NB4 (cell line): ENCODE results near the gene MOSMO.

ENCODE experiments used
- DNase-seq: peaks from one replicate; pipeline ENCODE4 v3.0.0; 2010; ENCODE audit warnings: low read depth
- H3K4me3 ChIP-seq: one replicate; pipeline ENCODE4 v1.5.1; 2011; ENCODE audit warnings: mild to moderate bottlenecking, low read depth, low read length, moderate library complexity
- MYC ChIP-seq: IDR thresholded peaks from 2 replicates; pipeline ENCODE4 v1.6.1; 2011; ENCODE audit warnings: low read depth, low read length
- POLR2A ChIP-seq: IDR thresholded peaks from 2 replicates; pipeline ENCODE4 v1.6.1; 2011; ENCODE audit warnings: mild to moderate bottlenecking; ENCODE audit not compliant: insufficient read length; ENCODE audit errors: extremely low read depth
- TF ChIP-seq, protein P1 (sequence below): IDR thresholded peaks from one replicate; pipeline ENCODE4 v1.5.1; 2012; ENCODE audit warnings: low read depth, low read length
- TF ChIP-seq, protein P2 (sequence below): IDR thresholded peaks from 2 replicates; pipeline ENCODE4 v1.6.1; 2011; ENCODE audit warnings: low read depth, low read length

Gene MOSMO

GRCh38 chr16:21987498-21987897 is 20.4 kb upstream of the MOSMO start:
- no peak for DNase-seq
- TF ChIP-seq, protein P1, sequence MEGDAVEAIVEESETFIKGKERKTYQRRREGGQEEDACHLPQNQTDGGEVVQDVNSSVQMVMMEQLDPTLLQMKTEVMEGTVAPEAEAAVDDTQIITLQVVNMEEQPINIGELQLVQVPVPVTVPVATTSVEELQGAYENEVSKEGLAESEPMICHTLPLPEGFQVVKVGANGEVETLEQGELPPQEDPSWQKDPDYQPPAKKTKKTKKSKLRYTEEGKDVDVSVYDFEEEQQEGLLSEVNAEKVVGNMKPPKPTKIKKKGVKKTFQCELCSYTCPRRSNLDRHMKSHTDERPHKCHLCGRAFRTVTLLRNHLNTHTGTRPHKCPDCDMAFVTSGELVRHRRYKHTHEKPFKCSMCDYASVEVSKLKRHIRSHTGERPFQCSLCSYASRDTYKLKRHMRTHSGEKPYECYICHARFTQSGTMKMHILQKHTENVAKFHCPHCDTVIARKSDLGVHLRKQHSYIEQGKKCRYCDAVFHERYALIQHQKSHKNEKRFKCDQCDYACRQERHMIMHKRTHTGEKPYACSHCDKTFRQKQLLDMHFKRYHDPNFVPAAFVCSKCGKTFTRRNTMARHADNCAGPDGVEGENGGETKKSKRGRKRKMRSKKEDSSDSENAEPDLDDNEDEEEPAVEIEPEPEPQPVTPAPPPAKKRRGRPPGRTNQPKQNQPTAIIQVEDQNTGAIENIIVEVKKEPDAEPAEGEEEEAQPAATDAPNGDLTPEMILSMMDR, result no peak
- TF ChIP-seq MYC, result no peak

GRCh38 chr16:21989133-21989532 is 18.8 kb upstream of the MOSMO start:
- no peak for TF ChIP-seq POLR2A
- TF ChIP-seq, protein P1, result no peak
- TF ChIP-seq, protein P2, sequence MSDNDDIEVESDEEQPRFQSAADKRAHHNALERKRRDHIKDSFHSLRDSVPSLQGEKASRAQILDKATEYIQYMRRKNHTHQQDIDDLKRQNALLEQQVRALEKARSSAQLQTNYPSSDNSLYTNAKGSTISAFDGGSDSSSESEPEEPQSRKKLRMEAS, result no peak
- TF ChIP-seq MYC, result no peak
- DNase-seq, result no peak
- no peak overlapping the region for H3K4me3 ChIP-seq

More at GRCh38 chr16:21987498-21987897, 20.4 kb upstream of the MOSMO start:
- no peak overlapping the region for H3K4me3 ChIP-seq

DNA sequence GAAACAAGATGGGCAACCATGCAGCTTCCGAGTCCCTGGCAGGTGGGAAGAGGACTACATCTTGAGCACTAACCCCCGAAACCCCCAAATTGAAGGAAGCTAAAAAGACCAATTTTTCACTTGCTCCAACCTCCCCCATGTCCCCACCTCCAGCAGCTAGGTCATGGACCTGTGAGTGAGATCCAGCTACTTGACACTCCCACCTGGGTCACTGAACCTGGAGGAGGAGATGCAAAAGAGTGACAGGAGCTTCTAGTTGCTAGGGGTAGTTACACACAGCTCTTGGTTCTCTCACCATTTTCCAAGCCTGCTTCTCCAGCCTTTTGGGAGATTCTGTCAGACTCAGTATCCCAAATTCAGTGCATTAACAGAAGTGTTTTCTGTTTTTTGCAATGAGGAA is 18.2 kb upstream of the MOSMO start:
- no peak overlapping the region for H3K4me3 ChIP-seq
- no peak for DNase-seq
- TF ChIP-seq, protein P2, result no peak
- TF ChIP-seq, protein P1, result no peak
- no peak for TF ChIP-seq POLR2A
- TF ChIP-seq MYC, result no peak

GRCh38 chr16:21990381-21990944 is 17.4 kb upstream of the MOSMO start:
- TF ChIP-seq, protein P2, result no peak
- TF ChIP-seq POLR2A (no peak), MYC (no peak)
- TF ChIP-seq, protein P1, result no peak
- DNase-seq, result no peak
- H3K4me3 ChIP-seq, result no peak overlapping the region

- no peak overlapping the region for H3K4me3 ChIP-seq
- no peak for DNase-seq
- TF ChIP-seq POLR2A, result no peak
- TF ChIP-seq, protein P2, result no peak
- no peak for TF ChIP-seq MYC
Measured at GRCh38 chr16:21991621-21992020, 16.3 kb upstream of the MOSMO start.

- peak; percentile 15 for DNase-seq
- no peak overlapping the region for H3K4me3 ChIP-seq
- TF ChIP-seq POLR2A, result no peak
- TF ChIP-seq, protein P2, result no peak
- no peak for TF ChIP-seq MYC
- TF ChIP-seq, protein P1, result no peak
Measured at GRCh38 chr16:21994856-21995465, 12.9 kb upstream of the MOSMO start.
